Epithelial cell of esophagus (primary cell): ENCODE results near the gene PTGDS.
"Not testable (repeated sequence)": the region's sequence is repeated elsewhere in the genome, so short reads cannot be mapped to it uniquely, and the experiment has no call there.

ENCODE experiments used
- DNase-seq: peaks from one replicate; pipeline ENCODE4 v3.0.0; 2010; ENCODE audit warnings: low read depth
- H3K4me3 ChIP-seq: 2 replicates; pipeline ENCODE4 v1.5.1; 2011; ENCODE audit warnings: mild to moderate bottlenecking, low read length, control low read depth
- CTCF ChIP-seq: IDR thresholded peaks from 2 replicates; pipeline ENCODE4 v1.5.1; 2011; ENCODE audit warnings: low read depth, mild to moderate bottlenecking, low read length, control low read depth, inconsistent platforms; ENCODE audit not compliant: insufficient read depth; ENCODE audit errors: missing control alignments

The PTGDS gene

GRCh38 chr9:136997830-136998234 lies 20.5 kb downstream of the PTGDS start:
- TF ChIP-seq CTCF, result no peak
- no peak overlapping the region for H3K4me3 ChIP-seq
- DNase-seq, result no peak

DNA sequence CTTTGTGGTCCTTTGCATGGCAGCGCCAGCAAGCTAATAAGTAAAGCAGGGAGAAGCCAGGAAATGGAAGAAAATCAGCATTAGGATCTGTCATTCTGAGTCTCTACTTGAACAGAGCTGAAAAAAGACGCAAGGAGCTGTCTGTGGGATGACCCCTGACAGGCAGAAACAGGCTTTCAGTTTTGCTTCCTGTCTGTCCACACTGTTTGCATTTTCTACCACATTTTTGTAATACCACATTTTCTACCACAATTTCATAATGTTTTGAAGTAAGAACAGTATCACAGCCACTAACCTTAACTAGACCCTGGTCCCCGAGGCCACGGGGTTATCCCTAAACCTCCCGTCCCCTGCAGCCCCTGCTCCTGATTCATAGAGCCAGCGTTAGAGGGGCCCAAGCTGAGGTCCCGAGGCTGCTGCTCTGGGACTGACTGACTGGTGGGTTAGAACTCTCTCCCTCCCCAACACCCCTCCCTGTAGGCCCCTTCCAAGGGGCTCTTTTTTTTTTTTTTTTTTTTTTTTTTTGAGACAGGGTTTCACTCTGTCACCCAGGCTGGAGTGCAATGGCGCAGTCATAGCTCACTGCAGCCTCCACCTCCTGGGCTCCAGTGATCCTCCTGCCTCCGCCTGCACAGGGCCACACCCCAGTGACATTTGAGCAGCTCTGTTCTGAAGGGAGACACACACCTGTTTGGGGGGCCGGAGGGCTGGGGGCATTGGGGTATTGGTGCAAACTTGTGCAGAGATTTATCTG lies 23.1 kb downstream of the PTGDS start:
- TF ChIP-seq CTCF, result no peak
- no peak overlapping the region for H3K4me3 ChIP-seq
- peak; percentile 59 for DNase-seq

DNA sequence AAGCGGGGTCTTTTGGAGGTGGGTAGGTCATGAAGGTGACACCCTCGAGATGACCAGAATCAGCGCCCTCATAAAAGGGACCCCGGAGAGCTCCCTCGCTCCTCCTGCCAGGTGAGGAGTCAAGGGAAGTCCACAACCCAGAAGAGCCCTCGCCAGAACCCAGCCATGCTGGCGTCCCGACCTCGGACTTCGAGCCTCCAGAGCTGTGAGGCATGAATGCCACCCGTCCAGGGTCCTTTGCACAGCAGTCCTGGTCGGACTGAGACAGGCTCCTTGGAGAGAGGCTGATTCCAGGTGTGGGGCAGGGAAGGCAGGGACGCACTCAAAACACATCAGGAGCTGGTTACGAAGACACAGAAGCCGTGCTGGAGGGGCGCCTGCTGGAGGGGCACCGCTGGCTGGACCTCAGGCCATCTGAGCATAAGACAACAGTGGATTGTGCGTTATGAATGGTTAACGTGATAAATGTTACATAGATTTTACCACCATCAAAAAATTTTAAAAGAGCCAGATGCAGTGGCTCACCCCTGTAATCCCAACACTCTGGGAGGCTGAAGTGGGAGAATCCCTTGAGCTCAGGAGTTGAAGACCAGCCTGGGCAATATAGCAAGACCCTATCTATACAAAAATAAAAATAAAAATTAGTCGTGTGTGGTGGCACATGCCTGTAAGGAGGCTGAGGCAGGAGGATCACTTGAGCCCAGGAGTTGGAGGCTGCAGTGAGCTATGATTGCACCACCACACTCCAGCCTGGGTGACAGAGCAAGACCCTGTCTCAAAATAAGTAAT lies 24.7 kb downstream of the PTGDS start:
- no peak overlapping the region for H3K4me3 ChIP-seq

DNA sequence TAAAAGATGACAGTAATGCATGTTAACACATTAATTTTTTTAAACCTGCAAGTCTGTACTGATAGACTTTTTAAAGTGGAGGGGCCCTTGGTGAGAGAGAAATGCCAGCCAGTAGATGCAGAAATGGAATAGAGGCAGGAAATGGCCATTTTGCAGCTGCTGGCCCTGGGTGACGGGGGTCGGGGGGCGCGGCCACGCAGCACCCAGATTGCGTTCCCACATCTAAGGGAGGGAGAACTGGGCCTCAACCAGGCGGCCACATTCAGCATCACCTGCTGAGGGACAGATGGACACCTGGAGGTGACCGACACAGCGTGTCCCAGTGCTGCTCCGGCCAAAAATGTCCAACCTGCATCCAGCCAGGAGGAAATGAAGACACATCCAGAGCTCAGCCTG lies 25.3 kb downstream of the PTGDS start:
- TF ChIP-seq CTCF, result no peak
- H3K4me3 ChIP-seq, result no peak overlapping the region
- DNase-seq, result no peak

More for the DNA sequence above, 24.7 kb downstream of the PTGDS start:
- no peak for TF ChIP-seq CTCF
- DNase-seq, result no peak

DNA sequence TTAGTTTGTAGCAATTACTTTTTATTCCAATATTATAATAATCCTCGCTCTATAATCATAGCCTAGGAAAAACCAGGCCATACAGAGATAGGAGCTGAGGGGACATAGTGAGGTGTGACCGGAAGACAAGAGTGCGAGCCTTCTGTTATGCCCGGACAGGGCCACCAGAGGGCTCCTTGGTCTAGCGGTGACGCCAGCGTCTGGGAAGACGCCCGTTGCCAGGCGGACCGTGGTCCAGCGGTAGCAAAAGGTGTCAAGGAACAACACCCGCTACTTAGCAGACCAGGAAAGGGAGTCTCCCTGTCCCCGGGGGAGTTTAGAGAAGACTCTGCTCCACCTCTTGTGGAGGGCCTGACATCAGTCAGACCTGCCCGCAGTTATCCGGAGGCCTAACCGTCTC lies 27.0 kb downstream of the PTGDS start:
- not testable (repeated sequence) for DNase-seq, H3K4me3 ChIP-seq
- TF ChIP-seq CTCF, result peak; percentile 29

GRCh38 chr9:137006116-137007003 lies 29.1 kb downstream of the PTGDS start:
- H3K4me3 ChIP-seq, result no peak overlapping the region
- DNase-seq, result no peak
- TF ChIP-seq CTCF, result no peak
